Measurements from ENCODE around the gene PEX14.

Gene PEX14

GRCh38 chr1:10597492-10598388 is 123.0 kb downstream of the PEX14 start:
- no peak for DNase-seq (ENCODE audit: low read depth)

GRCh38 chr1:10598389-10598702 is 123.6 kb downstream of the PEX14 start:
- DNase-seq (ENCODE audit: low read depth): no peak

DNA sequence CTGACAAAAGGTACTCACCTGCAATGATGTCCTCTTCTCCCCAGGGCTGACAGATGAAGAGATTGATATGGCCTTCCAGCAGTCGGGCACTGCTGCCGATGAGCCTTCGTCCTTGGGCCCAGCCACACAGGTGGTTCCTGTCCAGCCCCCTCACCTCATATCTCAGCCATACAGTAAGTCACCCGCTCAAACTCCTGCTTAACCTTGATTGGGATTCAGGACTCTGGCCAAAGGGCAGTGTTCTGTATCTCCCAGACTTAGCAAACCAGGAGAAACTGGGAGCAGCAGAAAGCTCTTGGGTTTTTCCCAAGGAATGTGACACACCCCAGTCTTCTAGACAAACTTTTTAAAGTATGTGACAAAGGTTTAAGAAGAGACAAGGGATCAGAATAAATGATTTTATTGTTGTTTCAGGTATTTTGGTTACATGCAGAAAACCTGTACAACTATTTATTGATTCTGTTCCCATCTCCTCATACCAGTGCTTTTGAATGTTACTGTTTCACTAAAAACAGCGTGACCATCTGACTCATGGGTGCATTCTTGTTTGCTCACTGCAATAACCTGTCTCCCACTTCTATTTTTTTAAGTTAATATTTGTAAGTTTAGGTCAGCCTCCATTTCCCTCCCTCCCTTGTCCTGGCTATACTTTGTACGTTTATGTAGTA is 124.6 kb downstream of the PEX14 start:
- no peak for DNase-seq (ENCODE audit: low read depth)

DNA sequence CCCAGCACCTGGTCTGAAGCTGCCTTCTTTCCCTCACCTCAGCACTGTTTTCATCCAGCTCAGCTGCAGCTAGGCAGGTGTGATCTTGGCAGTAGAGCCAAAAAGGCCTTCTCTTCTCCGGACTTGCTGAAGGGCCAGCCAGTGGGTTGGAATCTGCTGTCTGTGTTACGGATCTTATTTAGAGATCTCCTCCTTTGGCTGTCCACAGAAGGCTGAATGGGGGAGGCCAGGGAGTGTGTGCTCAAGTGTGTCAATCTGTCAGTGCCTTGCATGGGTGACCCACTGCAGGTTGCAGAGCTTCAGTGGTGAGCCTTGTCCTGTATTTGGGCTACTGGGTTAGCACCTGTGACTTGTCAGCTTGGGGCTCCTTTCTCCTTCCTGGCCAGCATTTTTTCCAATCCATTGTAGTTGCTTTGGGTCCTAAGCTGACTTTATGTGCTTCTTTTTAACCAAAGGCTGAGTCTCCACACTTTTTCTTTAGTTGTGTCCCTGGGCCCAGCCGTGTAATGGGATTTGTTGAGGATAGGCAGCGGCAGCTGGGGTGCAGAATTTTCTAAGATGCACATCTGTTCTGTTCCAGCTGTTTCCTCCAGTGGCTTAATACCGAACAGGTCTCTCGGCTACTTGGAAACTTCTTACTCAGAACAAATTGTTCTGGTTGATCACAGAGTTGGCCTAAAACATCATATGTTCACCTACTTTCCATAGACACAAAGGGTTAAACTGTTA is 126.8 kb downstream of the PEX14 start:
- DNase-seq (ENCODE audit: low read depth): no peak

DNA sequence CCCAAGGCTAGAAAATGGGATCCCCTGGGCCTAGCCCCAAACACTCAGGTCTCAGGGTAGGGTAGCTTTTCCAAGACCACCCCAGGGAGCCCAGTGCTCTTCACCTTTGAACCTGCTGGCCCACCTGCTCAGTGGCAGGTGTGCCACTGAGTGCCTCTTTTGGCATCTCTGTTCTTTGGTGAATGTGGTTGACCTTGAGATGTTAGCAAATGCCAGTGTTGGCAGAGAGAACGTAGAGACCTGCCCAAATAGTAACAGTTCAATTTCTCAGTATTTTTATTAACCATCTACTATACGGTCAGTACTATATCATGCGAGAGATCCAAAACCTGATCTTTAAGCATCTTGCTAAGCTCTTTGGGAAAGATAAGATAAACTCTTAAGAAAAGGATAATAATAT is 128.2 kb downstream of the PEX14 start:
- no peak for DNase-seq (ENCODE audit: low read depth)

DNA sequence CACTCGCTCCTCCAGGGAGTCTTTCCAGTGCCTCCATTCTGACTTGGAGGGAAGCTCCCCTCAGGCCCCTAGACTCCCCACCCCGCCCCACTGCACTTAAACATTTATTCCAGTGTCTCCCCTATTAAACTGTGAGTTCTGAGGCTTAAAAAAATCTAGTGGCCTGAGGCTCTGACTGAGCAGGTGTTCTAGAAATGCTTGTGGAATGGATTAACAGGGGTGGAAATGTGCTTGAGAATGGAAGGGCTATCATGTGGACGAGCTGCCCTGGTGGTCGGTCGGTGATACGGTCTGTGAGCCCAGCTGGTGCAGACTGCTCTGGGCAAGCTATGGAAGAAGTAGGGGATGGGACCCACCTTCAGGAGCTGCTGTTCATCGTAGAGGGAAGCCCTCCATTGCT is 130.2 kb downstream of the PEX14 start:
- DNase-seq (ENCODE audit: low read depth): no peak

GRCh38 chr1:10606064-10606463 is 131.3 kb downstream of the PEX14 start:
- no peak for DNase-seq (ENCODE audit: low read depth)

GRCh38 chr1:10607228-10607627 is 132.5 kb downstream of the PEX14 start:
- DNase-seq (ENCODE audit: low read depth): no peak

DNA sequence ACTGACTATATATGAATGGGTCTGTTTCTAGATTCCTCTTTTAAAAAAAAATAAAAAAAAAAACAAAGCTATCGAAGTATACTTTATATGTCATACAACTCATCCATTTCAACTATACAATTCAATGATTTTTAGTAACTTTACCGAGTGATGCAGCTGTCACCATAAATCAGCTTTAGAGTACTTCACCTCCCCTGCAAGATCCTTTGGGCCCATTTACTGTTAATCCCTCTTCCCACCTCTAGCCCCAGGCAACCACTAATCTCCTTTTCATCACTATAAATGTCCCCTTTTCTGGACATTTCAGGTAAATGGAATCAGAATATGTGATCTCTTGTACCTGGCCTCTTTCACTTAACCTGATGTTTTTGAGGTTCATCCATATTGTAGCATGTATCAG is 133.9 kb downstream of the PEX14 start:
- no peak for DNase-seq (ENCODE audit: low read depth)

GRCh38 chr1:10610901-10611600 is 136.3 kb downstream of the PEX14 start:
- no peak for DNase-seq (ENCODE audit: low read depth)

DNA sequence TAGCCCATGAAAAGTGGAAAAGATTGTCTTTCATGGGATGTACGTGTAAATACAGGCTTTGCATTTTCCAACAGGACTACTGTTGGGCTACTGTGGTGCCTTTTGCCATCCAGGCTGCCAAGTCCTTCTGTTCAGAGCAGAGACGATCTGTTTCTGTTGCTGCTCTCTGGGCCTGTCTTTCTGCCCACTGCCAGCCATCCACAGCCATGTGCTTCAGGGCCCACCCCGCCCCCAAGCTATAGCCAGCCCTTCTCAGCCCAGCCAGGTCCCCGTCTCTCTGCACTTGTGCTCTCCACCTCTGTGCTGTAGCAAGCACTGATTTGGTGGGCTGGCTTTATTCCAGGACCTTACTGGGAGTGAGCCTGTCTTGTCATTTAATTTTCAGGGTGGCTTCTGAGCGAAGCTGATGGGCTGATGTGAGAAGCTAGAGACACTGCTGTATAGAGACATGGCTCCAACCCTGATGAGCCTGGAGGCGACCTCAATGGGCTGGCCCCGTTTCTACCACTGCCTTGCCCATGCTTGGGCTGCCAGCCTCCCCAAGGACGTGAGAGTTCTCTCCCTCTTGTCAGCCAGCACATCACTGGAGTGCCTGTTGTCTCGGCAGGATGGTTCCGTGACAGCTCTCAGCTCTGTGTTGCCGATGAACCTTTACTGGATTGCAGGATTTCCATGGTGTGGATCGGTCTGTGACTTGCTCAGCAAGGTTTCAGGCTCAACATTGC is 137.8 kb downstream of the PEX14 start:
- DNase-seq (ENCODE audit: low read depth): no peak

DNA sequence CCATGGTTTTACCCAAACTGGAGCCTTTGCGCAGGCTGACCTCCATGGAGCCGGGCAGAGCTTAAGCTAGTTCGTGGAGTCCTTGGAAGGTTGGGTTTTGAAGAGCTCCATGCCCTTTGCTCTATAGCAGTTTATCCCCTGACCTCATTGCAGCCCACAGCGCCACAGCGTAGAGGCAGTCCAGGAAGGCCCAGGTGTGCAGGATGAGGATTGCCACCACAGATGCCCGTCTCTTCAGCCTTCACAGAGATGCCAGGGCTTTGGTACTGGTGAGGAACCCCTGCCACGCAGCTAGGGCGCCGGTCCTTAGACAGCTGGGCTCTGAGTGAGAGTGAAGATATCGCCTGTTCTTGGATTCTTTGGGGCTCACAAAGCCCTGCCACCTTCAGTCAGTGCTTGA is 138.6 kb downstream of the PEX14 start:
- DNase-seq (ENCODE audit: low read depth): no peak

- DNase-seq (ENCODE audit: low read depth): no peak
Measured at GRCh38 chr1:10613861-10614260, 139.1 kb downstream of the PEX14 start.

DNA sequence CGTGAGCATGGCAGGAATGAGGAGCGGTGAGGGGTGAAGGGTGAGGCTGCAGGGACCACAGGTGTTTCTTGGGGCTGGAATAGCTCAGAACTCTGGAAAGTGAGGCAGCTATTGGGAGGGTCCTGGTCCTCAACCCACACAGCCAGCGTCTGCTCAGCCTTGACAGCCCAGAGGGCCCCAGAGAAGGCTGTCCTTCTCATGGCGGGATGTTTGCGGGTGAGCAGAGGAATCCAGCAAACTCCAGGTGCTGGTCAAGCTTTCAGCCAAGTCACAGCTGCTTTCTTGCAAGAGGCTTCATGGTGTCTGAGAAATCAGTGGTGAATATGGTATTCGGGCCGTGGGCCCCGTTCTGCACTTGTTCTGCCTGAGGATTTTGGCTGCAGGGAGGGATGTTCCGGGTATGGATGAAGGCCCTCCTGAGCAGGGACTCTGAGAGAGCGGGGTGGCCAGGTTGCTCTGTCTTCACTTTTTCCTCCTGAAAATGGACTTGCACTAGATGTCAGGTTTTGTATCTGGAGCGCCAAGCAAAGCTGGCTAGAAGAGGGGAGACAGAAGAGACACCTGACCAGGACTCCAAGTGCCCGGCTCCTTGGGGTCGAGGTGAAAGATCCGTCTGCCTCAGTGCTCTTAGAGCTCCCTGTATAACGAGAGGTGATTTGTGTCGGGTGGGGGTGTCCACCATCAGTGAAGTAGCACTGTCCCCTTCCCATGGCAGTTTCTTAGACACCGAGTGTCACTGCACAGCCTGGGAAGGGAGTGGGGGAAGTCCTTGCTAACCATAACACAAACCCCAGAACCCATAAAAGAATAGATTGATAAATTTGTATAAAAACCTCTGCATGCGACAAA is 139.9 kb downstream of the PEX14 start:
- DNase-seq (ENCODE audit: low read depth): no peak

DNA sequence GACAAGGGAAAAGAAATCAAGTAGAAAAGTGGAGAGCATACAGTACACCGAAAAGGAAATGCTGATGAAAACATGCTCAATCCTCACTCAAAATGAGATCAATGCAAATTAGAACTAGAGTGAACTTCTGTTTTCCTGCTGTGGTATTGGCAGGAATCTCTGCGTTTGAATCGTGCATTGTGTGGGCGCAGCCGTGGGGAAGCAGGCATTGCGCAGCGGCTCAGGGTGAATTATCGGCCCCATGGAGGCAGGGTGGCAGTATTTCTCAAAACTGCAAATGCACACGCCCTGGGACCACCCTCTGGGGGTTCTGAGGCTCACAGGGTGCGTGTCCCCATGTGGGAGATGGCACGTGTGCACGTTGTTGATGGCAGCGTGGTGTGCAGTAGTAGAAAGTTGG is 140.6 kb downstream of the PEX14 start:
- DNase-seq (ENCODE audit: low read depth): no peak

DNA sequence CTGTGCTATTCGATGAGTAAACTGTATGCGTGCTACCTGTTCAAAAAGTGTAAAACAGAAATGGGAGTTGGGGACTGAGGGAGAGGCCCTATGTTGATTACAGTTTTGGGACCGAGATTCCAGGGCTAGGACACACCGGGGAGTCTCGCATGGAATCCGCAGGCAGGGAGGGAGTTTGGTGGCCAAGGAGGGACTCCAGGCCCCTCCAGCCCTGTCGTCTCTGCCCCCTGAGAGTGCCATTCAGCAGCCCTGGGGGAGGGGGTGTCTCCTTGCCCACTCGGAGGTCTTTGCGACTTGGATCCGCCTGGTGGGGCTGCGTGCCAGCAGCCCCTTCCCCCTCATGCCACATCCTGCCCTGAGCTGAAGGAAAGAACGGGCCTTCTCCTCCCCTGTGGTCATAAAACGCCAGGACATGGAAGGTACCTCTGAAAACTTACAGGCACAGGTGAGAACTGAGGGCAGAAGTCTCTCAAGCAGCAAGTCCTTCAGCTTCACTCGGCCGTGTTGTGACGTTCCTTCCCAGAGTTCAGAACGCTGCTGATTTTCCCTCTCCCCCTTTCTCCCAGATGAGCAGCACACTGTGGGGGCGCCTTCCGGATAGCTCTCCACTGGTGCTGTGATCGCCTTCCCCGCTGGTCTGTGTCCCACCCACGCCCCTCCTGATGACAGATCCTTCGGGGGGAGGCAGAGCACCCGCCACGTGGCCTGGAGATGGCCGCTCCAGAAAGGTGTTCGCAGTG is 141.4 kb downstream of the PEX14 start:
- DNase-seq (ENCODE audit: low read depth): no peak

GRCh38 chr1:10616696-10617095 is 141.9 kb downstream of the PEX14 start:
- no peak for DNase-seq (ENCODE audit: low read depth)

DNA sequence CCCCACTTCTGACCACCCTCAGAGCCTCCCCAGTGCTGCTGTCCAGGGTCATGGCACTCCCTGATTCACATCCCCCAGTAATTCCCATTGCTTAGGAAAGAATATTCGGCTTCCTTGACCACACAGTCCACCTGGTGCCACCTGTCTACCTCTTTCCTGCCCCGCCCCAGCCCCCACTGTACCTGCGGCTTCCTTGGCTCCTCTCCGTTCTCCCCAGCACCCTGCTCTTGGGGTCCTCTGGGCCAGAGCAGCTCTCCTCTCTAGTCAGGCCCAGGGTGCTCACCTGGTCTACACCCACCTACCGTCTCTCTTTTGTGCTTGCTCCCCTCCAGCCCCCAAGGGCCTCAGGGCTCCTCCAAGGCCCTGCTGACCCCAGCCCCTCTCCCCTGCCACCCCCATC is 142.6 kb downstream of the PEX14 start:
- DNase-seq (ENCODE audit: low read depth): no peak

- DNase-seq (ENCODE audit: low read depth): no peak
Measured at GRCh38 chr1:10617931-10618885, 143.5 kb downstream of the PEX14 start.
